Measurements from ENCODE around the gene TMEM123.

The TMEM123 gene

DNA sequence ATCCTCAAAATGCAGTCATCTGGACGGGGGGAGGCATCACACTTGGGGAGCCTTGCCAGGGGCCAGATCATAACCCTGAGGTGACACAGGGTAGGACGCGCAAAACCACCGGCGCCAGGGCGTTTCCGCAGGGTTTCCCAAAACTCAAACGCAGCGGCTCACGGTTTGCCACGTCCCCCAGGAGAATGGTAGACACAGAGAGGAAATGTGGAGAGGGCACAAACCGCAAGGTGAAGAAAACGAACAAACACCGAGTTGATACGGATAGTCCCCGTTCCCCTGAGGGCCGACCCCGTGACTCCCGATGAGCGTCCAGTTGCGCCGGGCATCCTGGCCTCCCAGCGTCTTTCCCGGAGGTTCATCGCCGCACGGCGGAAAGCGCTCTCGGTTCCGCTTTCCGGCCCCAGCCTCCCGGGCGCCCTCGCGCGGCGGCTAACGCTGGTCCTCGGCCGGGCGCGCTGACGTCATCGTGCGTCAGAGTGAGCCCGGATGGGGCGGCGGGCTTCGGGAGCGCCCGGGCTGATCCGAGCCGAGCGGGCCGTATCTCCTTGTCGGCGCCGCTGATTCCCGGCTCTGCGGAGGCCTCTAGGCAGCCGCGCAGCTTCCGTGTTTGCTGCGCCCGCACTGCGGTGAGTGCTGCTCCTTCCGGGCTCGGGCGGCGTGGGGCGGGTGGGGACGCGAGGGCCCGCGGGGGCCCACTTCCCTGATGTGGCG lies 105.7 kb downstream of the TMEM123 start, which contains the start of gene BIRC2:
Gene BIRC2, plus strand, starts transcription at position 467 of the 714 bp plus-strand sequence. CDS start 2,641 bp downstream, outside the sequence.
- DNase-seq: peak; percentile 65

DNA sequence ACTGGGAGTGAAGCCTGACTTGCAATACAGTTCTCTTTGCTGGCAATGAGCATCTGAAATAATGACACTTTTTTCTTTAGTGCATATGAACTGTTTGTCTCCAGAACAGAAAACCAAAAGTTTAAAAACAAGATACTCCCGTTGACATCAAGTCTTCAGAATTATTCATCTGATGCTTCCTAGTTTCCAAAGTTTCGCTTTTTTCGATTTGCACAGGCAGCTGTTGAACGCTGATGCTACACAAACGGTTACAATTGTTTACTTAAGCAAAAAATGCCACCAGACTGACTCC lies 106.2 kb downstream of the TMEM123 start:
- no peak for DNase-seq
